ENCODE results near the gene RAE1.

Gene RAE1

GRCh38 chr20:57390604-57391438, 39.8 kb downstream of the RAE1 start, which contains the start of gene RBM38:
Gene RBM38, plus strand, starts transcription at chr20:57391396. Its CDS starts 186 bp downstream, at chr20:57391582.
- peak; percentile 80 for DNase-seq

GRCh38 chr20:57391439-57392301, 40.6 kb downstream of the RAE1 start:
- peak; percentile 53 for DNase-seq

- peak; percentile 85 for DNase-seq
These were observed 41.6 kb downstream of the RAE1 start for GRCh38 chr20:57392512-57393271.

- DNase-seq: no peak
These were observed 42.5 kb downstream of the RAE1 start for GRCh38 chr20:57393321-57394120.

- peak; percentile 19 for DNase-seq
These were observed 43.3 kb downstream of the RAE1 start for GRCh38 chr20:57394121-57395082.

GRCh38 chr20:57395111-57395966, 44.3 kb downstream of the RAE1 start:
- peak; percentile 19 for DNase-seq

GRCh38 chr20:57396212-57396983, 45.3 kb downstream of the RAE1 start:
- peak; percentile 20 for DNase-seq

GRCh38 chr20:57396984-57397692, 46.1 kb downstream of the RAE1 start:
- no peak for DNase-seq

- DNase-seq: peak; percentile 71
These were observed 46.6 kb downstream of the RAE1 start for GRCh38 chr20:57397693-57398108.

- DNase-seq: peak; percentile 89
These were observed 47.3 kb downstream of the RAE1 start for GRCh38 chr20:57398231-57398821.

GRCh38 chr20:57398901-57399535, 48.0 kb downstream of the RAE1 start:
- DNase-seq: no peak

- DNase-seq: no peak
These were observed 48.6 kb downstream of the RAE1 start for GRCh38 chr20:57399587-57400155.

GRCh38 chr20:57400231-57400701, 49.2 kb downstream of the RAE1 start:
- DNase-seq: no peak

GRCh38 chr20:57400821-57401564, 49.9 kb downstream of the RAE1 start:
- no peak for DNase-seq

- no peak for DNase-seq
These were observed 50.5 kb downstream of the RAE1 start for GRCh38 chr20:57401565-57401918.

All from activated T-cell treated with anti-CD3 and anti-CD28 coated beads, Interleukin-2, amount 50 U/mL, for 1 hour (primary cell).